ENCODE results near the gene TSFM.

The TSFM gene

GRCh38 chr12:57823908-57824640, 41.5 kb downstream of the TSFM start:
- CTCF ChIA-PET: interaction anchor here (0.9 to 2.4 kb wide), 8 partner anchors 8 to 85 kb away, joined by 3 to 7 read pairs (median 3); no protein-coding TSS in a partner anchor
- POLR2A ChIA-PET: no interaction called here
- DNase-seq (ENCODE audit: extremely low spot score): no peak
- TF ChIP-seq, protein P1, sequence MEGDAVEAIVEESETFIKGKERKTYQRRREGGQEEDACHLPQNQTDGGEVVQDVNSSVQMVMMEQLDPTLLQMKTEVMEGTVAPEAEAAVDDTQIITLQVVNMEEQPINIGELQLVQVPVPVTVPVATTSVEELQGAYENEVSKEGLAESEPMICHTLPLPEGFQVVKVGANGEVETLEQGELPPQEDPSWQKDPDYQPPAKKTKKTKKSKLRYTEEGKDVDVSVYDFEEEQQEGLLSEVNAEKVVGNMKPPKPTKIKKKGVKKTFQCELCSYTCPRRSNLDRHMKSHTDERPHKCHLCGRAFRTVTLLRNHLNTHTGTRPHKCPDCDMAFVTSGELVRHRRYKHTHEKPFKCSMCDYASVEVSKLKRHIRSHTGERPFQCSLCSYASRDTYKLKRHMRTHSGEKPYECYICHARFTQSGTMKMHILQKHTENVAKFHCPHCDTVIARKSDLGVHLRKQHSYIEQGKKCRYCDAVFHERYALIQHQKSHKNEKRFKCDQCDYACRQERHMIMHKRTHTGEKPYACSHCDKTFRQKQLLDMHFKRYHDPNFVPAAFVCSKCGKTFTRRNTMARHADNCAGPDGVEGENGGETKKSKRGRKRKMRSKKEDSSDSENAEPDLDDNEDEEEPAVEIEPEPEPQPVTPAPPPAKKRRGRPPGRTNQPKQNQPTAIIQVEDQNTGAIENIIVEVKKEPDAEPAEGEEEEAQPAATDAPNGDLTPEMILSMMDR (IDR thresholded peaks at IDR 0.05; ENCODE audit: control extremely low read depth, extremely low read depth, low read depth, missing control alignments): no peak

- TF ChIP-seq, protein P1 (IDR thresholded peaks at IDR 0.05; ENCODE audit: control extremely low read depth, extremely low read depth, low read depth, missing control alignments): no peak
- no peak for DNase-seq (ENCODE audit: extremely low spot score)
- ChIA-PET POLR2A (no interaction called here), CTCF (interaction anchor here (0.9 to 2.4 kb wide), 8 partner anchors 9 to 84 kb away, joined by 3 to 7 read pairs (median 3); no protein-coding TSS in a partner anchor)
Observed at GRCh38 chr12:57825451-57825850, 42.9 kb downstream of the TSFM start.

GRCh38 chr12:57826400-57826799, 43.8 kb downstream of the TSFM start:
- ChIA-PET POLR2A (no interaction called here), CTCF (interaction anchor here (0.8 to 1.5 kb wide), 5 partner anchors 9 to 81 kb away, joined by 3 to 5 read pairs (median 3); no protein-coding TSS in a partner anchor)
- no peak for DNase-seq (ENCODE audit: extremely low spot score)
- TF ChIP-seq, protein P1 (IDR thresholded peaks at IDR 0.05; ENCODE audit: control extremely low read depth, extremely low read depth, low read depth, missing control alignments): no peak

GRCh38 chr12:57826966-57827365, 44.4 kb downstream of the TSFM start:
- POLR2A ChIA-PET: no interaction called here
- CTCF ChIA-PET: interaction anchor here (0.8 to 1.5 kb wide), 8 partner anchors 9 to 80 kb away, joined by 3 to 5 read pairs (median 3); no protein-coding TSS in a partner anchor
- no peak for DNase-seq (ENCODE audit: extremely low spot score)
- TF ChIP-seq, protein P1 (IDR thresholded peaks at IDR 0.05; ENCODE audit: control extremely low read depth, extremely low read depth, low read depth, missing control alignments): no peak

DNA sequence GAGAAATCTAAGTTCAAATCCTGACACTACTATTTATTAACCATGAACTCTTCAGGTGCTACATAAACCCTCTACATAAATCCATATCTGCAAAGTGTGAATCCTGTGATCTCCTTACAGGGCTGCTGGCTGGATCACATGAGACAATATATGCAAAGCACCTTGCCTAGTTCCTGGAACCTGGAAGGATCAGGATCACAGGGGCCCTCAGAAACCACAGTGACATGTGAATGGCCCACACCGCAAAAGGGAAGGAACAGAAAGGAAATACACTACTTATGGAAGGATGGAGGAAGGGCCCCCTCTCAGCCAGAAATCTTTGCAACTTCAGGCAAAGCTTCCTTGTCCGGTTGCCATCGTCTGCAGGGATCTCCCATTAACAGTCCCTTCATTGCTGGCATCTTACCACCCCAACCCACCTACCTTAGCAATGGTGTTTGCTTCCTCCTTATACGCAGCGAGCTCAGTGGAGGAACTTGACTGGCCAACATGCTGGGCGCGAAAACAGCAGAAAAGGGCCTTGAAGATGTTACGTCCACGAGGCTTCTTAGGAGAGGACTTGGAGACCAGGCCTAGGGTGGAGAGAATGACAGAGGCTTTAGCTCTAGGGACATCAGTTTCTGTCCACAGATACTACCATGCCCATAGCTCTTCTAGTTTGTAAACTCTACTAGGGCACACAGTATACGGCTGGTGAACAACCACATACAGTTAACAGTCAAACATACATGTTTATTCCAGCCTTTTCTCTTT, 46.6 kb downstream of the TSFM start:
- TF ChIP-seq, protein P1 (IDR thresholded peaks at IDR 0.05; ENCODE audit: control extremely low read depth, extremely low read depth, low read depth, missing control alignments): no peak
- POLR2A ChIA-PET: no interaction called here
- DNase-seq (ENCODE audit: extremely low spot score): no peak
- CTCF ChIA-PET: interaction anchor here (0.8 to 2.8 kb wide), 10 partner anchors 8 to 78 kb away, joined by 3 to 28 read pairs (median 4); partner anchors contain the start of gene CTDSP2

GRCh38 chr12:57830393-57830792, 47.8 kb downstream of the TSFM start:
- TF ChIP-seq, protein P1 (IDR thresholded peaks at IDR 0.05; ENCODE audit: control extremely low read depth, extremely low read depth, low read depth, missing control alignments): no peak
- POLR2A ChIA-PET: interaction anchor here (0.5 kb wide), 1 partner anchor 11 kb away, joined by 5 read pairs; no protein-coding TSS in a partner anchor
- DNase-seq (ENCODE audit: extremely low spot score): no peak
- CTCF ChIA-PET: interaction anchor here (1.0 to 2.8 kb wide), 6 partner anchors 14 to 84 kb away, joined by 3 to 28 read pairs (median 3); no protein-coding TSS in a partner anchor
